HG02798 (cell line): Measurements from ENCODE around the gene AMIGO1.

Source experiments
- ATAC-seq: cut with Tn5 transposase; IDR thresholded peaks from one replicate; pipeline ENCODE4 v1.9.1; 2021; ENCODE audit warnings: mild to moderate bottlenecking; ENCODE audit not compliant: unreplicated experiment, poor library complexity

Gene AMIGO1

DNA sequence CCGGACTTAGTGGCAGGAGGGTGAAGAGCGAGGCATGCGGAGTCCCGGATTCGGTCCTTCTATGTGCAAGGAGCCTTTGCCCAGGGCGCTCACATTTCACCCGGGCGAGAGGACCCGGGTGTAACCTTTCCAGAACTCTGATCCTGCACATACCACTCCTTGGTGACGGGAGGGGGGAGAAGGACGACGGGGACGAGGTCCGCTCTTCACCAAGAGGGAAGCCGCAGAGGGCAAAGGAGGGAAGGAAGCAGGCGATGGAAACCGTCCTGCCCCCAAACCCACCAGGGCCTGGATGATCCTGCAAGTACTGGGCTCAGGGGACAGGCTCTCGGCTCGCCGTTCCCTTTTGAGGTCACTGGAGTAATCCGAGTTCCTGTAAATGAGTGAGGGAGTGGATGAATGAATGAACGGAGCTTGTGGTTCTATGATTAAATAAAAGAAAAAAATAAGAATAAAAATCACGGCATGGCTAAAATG lies 42.2 kb downstream of the AMIGO1 start:
- no peak for ATAC-seq

DNA sequence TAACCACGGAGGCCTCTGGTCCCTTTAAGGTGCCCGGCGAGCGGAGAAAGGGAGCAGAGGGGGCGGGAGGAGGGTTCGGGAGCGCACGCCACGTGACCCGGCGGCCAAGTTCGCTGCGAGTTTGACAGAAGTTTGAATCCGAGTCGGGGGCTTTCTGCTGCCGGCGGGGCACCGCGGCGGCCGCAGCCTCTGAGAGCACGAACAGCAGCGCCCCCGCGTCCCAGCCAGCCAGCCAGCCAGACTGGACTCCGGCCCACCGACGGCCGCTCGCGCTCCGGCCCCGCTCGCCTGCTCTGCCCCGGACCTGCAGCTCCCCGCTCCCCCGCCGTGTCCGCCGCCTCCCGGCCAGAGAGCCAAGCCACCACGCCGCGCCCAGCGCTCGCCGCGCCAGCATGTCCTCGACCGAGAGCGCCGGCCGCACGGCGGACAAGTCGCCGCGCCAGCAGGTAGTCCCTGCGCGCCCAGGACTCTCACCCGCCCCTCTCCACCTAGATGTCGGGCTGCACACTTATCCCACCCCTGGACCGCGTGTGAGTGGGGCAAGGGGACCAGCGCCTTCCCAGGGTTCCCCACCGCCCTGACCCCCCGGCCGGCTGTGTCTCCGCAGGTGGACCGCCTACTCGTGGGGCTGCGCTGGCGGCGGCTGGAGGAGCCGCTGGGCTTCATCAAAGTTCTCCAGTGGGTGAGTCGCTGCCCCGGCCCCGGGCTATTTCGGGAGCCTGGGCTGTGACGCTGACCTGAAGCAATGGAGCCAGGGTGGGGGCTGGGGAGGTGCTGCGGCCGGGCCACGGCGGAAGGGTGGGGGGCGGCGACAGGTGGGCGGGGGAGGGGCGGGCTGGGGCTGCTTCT lies 42.9 kb downstream of the AMIGO1 start, which contains the start of gene SYPL2:
Gene SYPL2, plus strand, starts transcription at position 95 of the 849 bp plus-strand sequence. Its CDS starts 298 bp downstream, at position 393.
- no peak for ATAC-seq

DNA sequence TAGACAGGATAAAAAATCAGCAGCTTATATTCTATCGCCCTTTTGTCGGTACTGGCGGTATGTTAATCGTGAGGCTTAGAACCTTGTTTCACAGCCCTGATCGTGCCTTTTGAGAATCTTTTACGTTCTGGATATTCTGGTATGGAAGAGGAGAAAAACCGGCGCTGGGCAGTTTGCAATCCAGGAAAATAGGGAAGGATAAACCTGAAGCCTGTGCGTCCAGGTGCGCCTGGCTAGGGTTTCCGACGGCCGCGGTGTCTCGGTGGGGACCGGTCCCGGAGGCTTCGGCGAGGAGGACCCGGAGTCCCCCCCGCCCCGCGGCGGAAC lies 43.4 kb downstream of the AMIGO1 start:
- ATAC-seq = no peak

DNA sequence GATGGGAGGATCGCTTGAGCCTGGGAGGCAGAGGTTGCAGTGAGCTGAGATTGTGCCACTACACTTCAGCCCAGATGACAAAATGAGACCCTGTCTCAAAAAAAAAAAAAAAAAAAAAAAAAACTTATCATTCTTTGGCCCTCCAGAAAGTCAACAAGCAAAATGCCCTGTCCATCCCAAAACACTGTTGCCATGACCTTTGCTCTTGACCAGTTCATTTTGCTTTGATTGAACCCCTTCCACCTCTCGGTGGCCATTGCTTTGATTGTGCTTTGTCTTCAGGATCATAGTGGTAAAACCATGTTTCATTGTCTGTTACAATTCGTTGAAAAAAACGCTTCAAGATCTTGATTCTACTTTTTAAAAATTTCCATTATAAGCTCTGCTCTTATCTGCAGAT lies 51.7 kb downstream of the AMIGO1 start:
- no peak for ATAC-seq

DNA sequence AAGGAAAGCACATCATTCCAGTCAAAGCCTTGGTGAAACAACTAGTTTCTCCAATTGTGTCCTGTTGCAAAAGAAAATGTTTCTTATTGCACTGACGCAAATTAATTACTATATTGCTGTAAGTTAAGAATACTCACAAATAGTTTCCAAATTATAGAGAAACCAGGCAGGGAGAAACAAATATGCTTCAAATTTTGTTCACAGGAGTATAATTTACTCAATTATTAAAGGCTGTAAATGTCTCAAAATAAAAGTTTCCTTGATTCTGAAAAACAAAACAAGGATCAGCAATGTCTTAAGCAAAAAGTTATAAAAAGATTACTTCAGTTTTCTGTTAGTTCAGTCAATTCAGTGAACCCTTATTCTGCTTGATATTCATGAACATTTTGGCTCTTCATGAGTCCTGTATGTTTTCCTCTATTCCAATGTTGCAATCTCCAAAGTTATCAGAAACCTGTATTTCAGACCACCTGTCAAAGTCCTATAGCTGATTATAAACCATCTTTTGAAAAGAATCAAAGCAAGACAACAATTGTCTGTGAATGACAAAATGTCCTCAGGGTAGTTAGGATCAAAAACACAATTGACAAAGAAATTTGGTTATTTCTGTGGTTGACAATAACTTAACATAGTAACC lies 54.9 kb downstream of the AMIGO1 start:
- no peak for ATAC-seq
